A549 (cell line): Measurements from ENCODE around the gene CIPC. TPM values are rescaled to one million over a fixed set of nuclear protein-coding genes. Genes with fewer than 3 reads are reported as not detected.
A peak's percentile ranks its signal among the peaks of the same experiment; 100 is the strongest.

Experiments
- ATAC-seq, 2 experiments: fragments of 200-7000 bp in 1 of 2; fragments of >200 bp in 1 of 2; cut with Nextera tagmentation in 1 of 2; cut with Tn5 transposase in 1 of 2; 3 replicates each; pipeline versions ENCODE4 v1.8.0 to v1.9.1; 2018 to 2020; ENCODE audit warnings: mild to moderate bottlenecking in 1 of 2, moderate library complexity in 1 of 2
- CTCF ChIA-PET: fragments of 300-600 bp; sonication (Branson Sonifier 250); formaldehyde crosslinking; extraction: SDS; loops from one replicate; lab custom pipeline; 2021; ENCODE audit warnings: antibody characterized with exemption, inconsistent platforms; lab: Yijun Ruan, JAX
- POLR2A ChIA-PET: fragments of 350-600 bp; formaldehyde crosslinking; extraction: SDS; loops from one replicate; lab custom pipeline; 2021; ENCODE audit warnings: antibody characterized with exemption, inconsistent platforms; lab: Yijun Ruan, JAX
- DNase-seq, 2 experiments: peaks; one replicate each; pipeline versions ENCODE4 v3.0.0 to v3.0.0-alpha.2; 2011 to 2016; ENCODE audit warnings: low read depth in 1 of 2, low spot score in 1 of 2
- FAIRE-seq: peaks from 2 replicates; lab custom pipeline; 2011; peaks lifted over from hg19 to GRCh38; lab: Jason Lieb, UNC
- H3K27ac ChIP-seq, 2 experiments: fragments of >200 bp; sonication (Bioruptor Twin); formaldehyde crosslinking; 3 replicates each; pipeline ENCODE4 v1.5.1; 2016 to 2017
- H3K4me1 ChIP-seq: fragments of >200 bp; sonication (Bioruptor Twin); formaldehyde crosslinking; 3 replicates; pipeline ENCODE4 v1.6.1; 2016
- H3K4me2 ChIP-seq: fragments of >200 bp; sonication (Bioruptor Twin); formaldehyde crosslinking; 3 replicates; pipeline ENCODE4 v1.6.1; 2016
- H3K4me3 ChIP-seq: fragments of >200 bp; sonication (Bioruptor Twin); formaldehyde crosslinking; 3 replicates; pipeline ENCODE4 v1.5.1; 2016
- H3K9me3 ChIP-seq: fragments of >200 bp; sonication (Bioruptor Twin); formaldehyde crosslinking; 3 replicates; pipeline ENCODE4 v1.6.1; 2016
- CBX2 ChIP-seq: fragments of 200-600 bp; sonication (generic); IDR thresholded peaks from 2 replicates; pipeline ENCODE4 v1.6.1; 2016; ENCODE audit warnings: low read depth, mild to moderate bottlenecking, borderline replicate concordance
- CHD2 ChIP-seq: fragments of 150-350 bp; IDR thresholded peaks from 2 replicates; pipeline ENCODE4 v1.6.1; 2014; ENCODE audit warnings: low read length; ENCODE audit not compliant: partially characterized antibody
- EHMT2 ChIP-seq: fragments of 200-600 bp; sonication (generic); IDR thresholded peaks from 2 replicates; pipeline ENCODE4 v1.6.1; 2016; ENCODE audit warnings: antibody characterized with exemption, low read depth, mild to moderate bottlenecking, moderate library complexity
- FOSL2 ChIP-seq, 2 experiments: fragments of 450-650 bp in 1 of 2; fragments of >200 bp in 1 of 2; sonication (Bioruptor Twin) in 1 of 2; formaldehyde crosslinking; IDR thresholded peaks; 2 replicates each; pipeline versions ENCODE4 v1.5.0 to v1.6.1; 2016 to 2020; ENCODE audit warnings: mild to moderate bottlenecking in 1 of 2, moderate library complexity in 1 of 2
- FOXS1 ChIP-seq: fragments of 250-450 bp; sonication (Bioruptor Pico); IDR thresholded peaks from 2 replicates; pipeline ENCODE4 v1.5.0; 2020; ENCODE audit warnings: mild to moderate bottlenecking, moderate library complexity
- GATA3 ChIP-seq: IDR thresholded peaks from 2 replicates; pipeline ENCODE4 v1.6.1; 2012; ENCODE audit warnings: borderline replicate concordance
- HDAC2 ChIP-seq: fragments of 200-600 bp; sonication (generic); IDR thresholded peaks from 2 replicates; pipeline ENCODE4 v1.6.1; 2016
- HEYL ChIP-seq: fragments of 250-450 bp; sonication (Bioruptor Pico); IDR thresholded peaks from 2 replicates; pipeline ENCODE4 v1.8.0; 2021; ENCODE audit warnings: mild to moderate bottlenecking, moderate library complexity
- HOXB13 ChIP-seq: fragments of 250-450 bp; sonication (Bioruptor Pico); IDR thresholded peaks from 2 replicates; pipeline ENCODE4 v1.5.0; 2020; ENCODE audit warnings: low read depth, mild to moderate bottlenecking, moderate library complexity
- HOXB5 ChIP-seq: fragments of 250-450 bp; sonication (Bioruptor Pico); IDR thresholded peaks from 2 replicates; pipeline ENCODE4 v1.5.0; 2020; ENCODE audit warnings: mild to moderate bottlenecking, moderate library complexity
- JUN ChIP-seq, 2 experiments: fragments of >200 bp; sonication (Bioruptor Twin); formaldehyde crosslinking; IDR thresholded peaks; 2 replicates in 1 of 2; 3 replicates in 1 of 2; pipeline ENCODE4 v1.6.1; 2016 to 2017
- JUNB ChIP-seq: fragments of >200 bp; sonication (Bioruptor Twin); formaldehyde crosslinking; IDR thresholded peaks from 2 replicates; pipeline ENCODE4 v1.6.1; 2016
- MYC ChIP-seq: IDR thresholded peaks from 2 replicates; pipeline ENCODE4 v1.6.1; 2012; ENCODE audit warnings: mild to moderate bottlenecking, inconsistent platforms, low read length, improper control_type of control experiment, borderline replicate concordance
- PHF8 ChIP-seq: fragments of 200-600 bp; sonication (generic); IDR thresholded peaks from 2 replicates; pipeline ENCODE4 v1.6.1; 2016; ENCODE audit warnings: low read depth, mild to moderate bottlenecking, antibody characterized with exemption, moderate library complexity, borderline replicate concordance
- POLR2A ChIP-seq: IDR thresholded peaks from 2 replicates; pipeline ENCODE4 v1.6.1; 2012; ENCODE audit warnings: mild to moderate bottlenecking, low read length
- RAD21 ChIP-seq, 2 experiments: fragments of >200 bp in 1 of 2; sonication (Bioruptor Twin) in 1 of 2; formaldehyde crosslinking in 1 of 2; IDR thresholded peaks in 1 of 2; conservative IDR thresholded peaks in 1 of 2; 2 replicates in 1 of 2; 3 replicates in 1 of 2; pipeline ENCODE4 v1.6.1; 2012 to 2018; ENCODE audit warnings: inconsistent platforms in 1 of 2
- RARB ChIP-seq: fragments of 250-450 bp; sonication (Bioruptor Pico); IDR thresholded peaks from 2 replicates; pipeline ENCODE4 v1.8.0; 2021; ENCODE audit warnings: mild to moderate bottlenecking, moderate library complexity
- RFX5 ChIP-seq: fragments of 450-650 bp; IDR thresholded peaks from 2 replicates; pipeline ENCODE4 v1.7.1; 2014; ENCODE audit warnings: antibody characterized with exemption, mild to moderate bottlenecking, moderate library complexity
- SMC3 ChIP-seq: fragments of >200 bp; sonication (Bioruptor Twin); formaldehyde crosslinking; IDR thresholded peaks from 3 replicates; pipeline ENCODE4 v1.6.1; 2018; ENCODE audit warnings: inconsistent platforms
- SREBF2 ChIP-seq: fragments of 450-650 bp; IDR thresholded peaks from 2 replicates; pipeline ENCODE4 v1.6.1; 2014; ENCODE audit warnings: mild to moderate bottlenecking, moderate library complexity
- TFCP2L1 ChIP-seq: fragments of 250-450 bp; sonication (Bioruptor Pico); IDR thresholded peaks from 2 replicates; pipeline ENCODE4 v1.5.0; 2021; ENCODE audit warnings: mild to moderate bottlenecking
- ZC3H11A ChIP-seq: fragments of 450-650 bp; IDR thresholded peaks from 2 replicates; pipeline ENCODE4 v1.6.1; 2014; ENCODE audit warnings: antibody characterized with exemption, mild to moderate bottlenecking
- WGBS: methylation state at CpG from one replicate; pipeline ENCODE4 v1.1.6; 2017; ENCODE audit errors: missing lambda C conversion rate; 5-methylcytosine and 5-hydroxymethylcytosine counted together
- polyA plus RNA-seq, 4 experiments: library from polyadenylated mRNA; depleted of rRNA in 3 of 4; stranded (reverse); fragments of >200 nt; fragmentation: RNase III in 1 of 4; extraction: RNeasy Plus Mini Kit Qiagen cat#74134 plus additional on column Dnase treatment in 1 of 4; gene quantifications; 2 replicates in 3 of 4; 3 replicates in 1 of 4; pipeline ENCODE4 v1.2.3, GENCODE V29; 2011 to 2017
- TF ChIP-seq, protein P1 (sequence below): fragments of >200 bp; sonication (Bioruptor Twin); formaldehyde crosslinking; IDR thresholded peaks from 3 replicates; pipeline ENCODE4 v1.5.1; 2016
- TF ChIP-seq, protein P2 (sequence below): IDR thresholded peaks from 2 replicates; pipeline ENCODE4 v1.6.1; 2012

CIPC gene
- polyA plus RNA-seq, 2 of the 4 experiments (the other 2 are of a cell fraction) = 8.9 to 13.9 TPM

DNA sequence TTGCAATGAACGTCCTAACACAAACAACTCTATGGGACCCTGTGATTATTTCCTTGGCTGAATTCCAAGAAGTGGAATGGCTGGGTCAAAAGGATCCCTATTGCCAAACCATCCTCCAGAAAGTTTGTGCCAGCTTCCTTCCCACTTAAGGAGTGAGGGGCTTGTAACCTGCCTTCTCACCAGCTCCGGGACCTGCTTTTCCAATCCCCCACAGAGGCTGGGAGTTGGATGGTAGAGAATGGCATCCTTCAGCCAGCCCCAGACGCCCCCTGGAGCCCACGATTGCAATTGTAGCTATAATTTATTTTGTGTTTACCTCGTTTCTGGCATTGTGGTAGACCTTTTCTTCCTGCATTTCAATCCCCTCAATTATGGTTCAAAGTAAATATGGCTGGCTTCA is 53.2 kb downstream of the CIPC start:
- FAIRE-seq (no peak), DNase-seq (peak; percentile 25 to 55), ATAC-seq (peak; percentile 61 to 79; a peak in 3 of 6 replicates)
- CTCF ChIA-PET = interaction anchor here (0.6 to 7.6 kb wide), 46 partner anchors 10 to 827 kb away, joined by 3 to 116 read pairs (median 6); partner anchors contain the start of genes TMEM63C and ZDHHC22
- Histone ChIP-seq H3K27ac (no peak overlapping the region), H3K4me3 (no peak overlapping the region), H3K4me1 (no peaks in the 10 kb centered on the region), H3K9me3 (no peaks in the 10 kb centered on the region), H3K4me2 (no peak overlapping the region)
- WGBS = 3% methylated on average over 5 of the region's 5 CpGs
- POLR2A ChIA-PET = interaction anchor here (0.7 to 2.1 kb wide), 3 partner anchors 153 to 170 kb away, joined by 3 to 5 read pairs (median 3); partner anchors contain the start of genes GSTZ1 and POMT2
- no peak for TF ChIP-seq CBX2
- TF ChIP-seq, protein P1, sequence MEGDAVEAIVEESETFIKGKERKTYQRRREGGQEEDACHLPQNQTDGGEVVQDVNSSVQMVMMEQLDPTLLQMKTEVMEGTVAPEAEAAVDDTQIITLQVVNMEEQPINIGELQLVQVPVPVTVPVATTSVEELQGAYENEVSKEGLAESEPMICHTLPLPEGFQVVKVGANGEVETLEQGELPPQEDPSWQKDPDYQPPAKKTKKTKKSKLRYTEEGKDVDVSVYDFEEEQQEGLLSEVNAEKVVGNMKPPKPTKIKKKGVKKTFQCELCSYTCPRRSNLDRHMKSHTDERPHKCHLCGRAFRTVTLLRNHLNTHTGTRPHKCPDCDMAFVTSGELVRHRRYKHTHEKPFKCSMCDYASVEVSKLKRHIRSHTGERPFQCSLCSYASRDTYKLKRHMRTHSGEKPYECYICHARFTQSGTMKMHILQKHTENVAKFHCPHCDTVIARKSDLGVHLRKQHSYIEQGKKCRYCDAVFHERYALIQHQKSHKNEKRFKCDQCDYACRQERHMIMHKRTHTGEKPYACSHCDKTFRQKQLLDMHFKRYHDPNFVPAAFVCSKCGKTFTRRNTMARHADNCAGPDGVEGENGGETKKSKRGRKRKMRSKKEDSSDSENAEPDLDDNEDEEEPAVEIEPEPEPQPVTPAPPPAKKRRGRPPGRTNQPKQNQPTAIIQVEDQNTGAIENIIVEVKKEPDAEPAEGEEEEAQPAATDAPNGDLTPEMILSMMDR = peak; percentile 51
- peak; percentile 44 to 48; a peak in 3 of 5 replicates for TF ChIP-seq RAD21 (conservative IDR thresholded peaks at IDR 0.05 in 1 of 2, IDR thresholded peaks at IDR 0.05 in 1 of 2)
- TF ChIP-seq SMC3 = peak; percentile 45; the same call in 2 of the 3 replicates
- TF ChIP-seq, all 56 proteins: peak for 3

DNA sequence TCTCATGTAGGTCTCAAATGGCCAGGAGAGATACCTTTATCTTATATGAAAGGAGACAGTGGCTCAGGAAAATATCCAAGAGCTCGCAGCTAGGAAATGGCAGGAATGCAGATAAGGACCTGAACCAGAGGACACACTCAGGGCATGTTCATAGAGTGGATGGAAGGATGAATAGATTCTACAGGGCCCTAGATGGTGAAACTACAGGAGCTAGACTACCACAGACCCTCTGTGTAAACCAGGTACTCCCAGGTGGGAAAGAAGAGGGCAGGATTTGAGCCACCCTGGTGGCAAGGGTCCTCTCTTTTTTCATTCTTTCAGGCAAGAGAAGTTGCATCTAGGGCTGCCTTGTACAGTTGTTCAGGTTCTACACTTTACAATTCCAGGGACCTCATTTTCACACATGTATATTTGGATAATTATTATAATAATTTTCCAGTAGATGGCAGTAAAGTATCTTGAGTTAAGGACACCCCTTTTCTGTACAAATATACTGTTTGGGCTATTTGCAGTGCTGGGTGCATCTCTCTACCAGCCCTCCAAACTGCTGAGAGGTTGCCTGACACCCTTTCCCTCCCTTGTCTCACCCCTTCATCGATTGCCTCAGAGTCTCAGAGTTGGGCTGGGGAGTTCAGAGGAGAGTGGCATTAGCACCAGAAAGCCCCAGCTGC is 54.0 kb downstream of the CIPC start:
- ATAC-seq = peak; percentile 84 to 91; a peak in 5 of 6 replicates
- TF ChIP-seq, protein P2, sequence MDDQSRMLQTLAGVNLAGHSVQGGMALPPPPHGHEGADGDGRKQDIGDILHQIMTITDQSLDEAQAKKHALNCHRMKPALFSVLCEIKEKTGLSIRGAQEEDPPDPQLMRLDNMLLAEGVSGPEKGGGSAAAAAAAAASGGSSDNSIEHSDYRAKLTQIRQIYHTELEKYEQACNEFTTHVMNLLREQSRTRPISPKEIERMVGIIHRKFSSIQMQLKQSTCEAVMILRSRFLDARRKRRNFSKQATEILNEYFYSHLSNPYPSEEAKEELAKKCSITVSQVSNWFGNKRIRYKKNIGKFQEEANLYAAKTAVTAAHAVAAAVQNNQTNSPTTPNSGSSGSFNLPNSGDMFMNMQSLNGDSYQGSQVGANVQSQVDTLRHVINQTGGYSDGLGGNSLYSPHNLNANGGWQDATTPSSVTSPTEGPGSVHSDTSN = no peak
- TF ChIP-seq RAD21 (conservative IDR thresholded peaks at IDR 0.05 in 1 of 2, IDR thresholded peaks at IDR 0.05 in 1 of 2) (peak; percentile 74 to 75), SMC3 (peak; percentile 47; the same call in 1 of the 3 replicates), ZC3H11A (no peak)
- TF ChIP-seq, protein P1 = peak; percentile 68
- TF ChIP-seq, all 56 proteins: peak for 3
- no peak overlapping the region for H3K27ac ChIP-seq
- no peaks in the 10 kb centered on the region for H3K9me3 ChIP-seq
- WGBS = 0% methylated on average over 2 of the region's 2 CpGs
- no peak overlapping the region for H3K4me2 ChIP-seq
- POLR2A ChIA-PET = interaction anchor here (1.0 to 2.1 kb wide), 2 partner anchors 164 to 169 kb away, joined by 3 to 5 read pairs; partner anchors contain the start of genes GSTZ1 and POMT2
- FAIRE-seq = no peak
- H3K4me3 ChIP-seq = no peak overlapping the region
- CTCF ChIA-PET = interaction anchor here (0.6 to 7.6 kb wide), 65 partner anchors 9 to 1446 kb away, joined by 3 to 116 read pairs (median 4); partner anchors contain the start of genes GSTZ1, POMT2, TMEM63C and ZDHHC22
- H3K4me1 ChIP-seq = no peaks in the 10 kb centered on the region
- DNase-seq = peak; percentile 42 to 83

DNA sequence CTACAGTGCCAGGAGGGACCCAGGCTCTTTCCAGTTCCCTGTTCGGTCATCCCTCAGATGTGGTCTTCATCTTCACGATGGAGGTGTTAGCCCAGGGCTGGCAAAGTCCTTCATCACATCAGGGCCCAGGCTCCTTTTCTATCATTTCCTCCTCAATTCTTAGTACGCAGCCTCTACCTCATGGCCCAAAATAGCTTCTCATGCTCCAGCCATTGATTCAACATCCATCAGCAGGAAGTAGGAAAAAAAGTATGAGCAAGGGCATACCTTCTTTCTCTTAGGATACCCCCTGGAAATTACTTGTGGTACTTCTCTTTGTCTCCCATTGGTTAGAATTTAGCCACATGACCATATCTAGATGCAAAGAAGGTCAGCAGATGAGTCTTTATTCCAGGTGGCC is 55.7 kb downstream of the CIPC start:
- Histone ChIP-seq H3K9me3 (no peaks in the 10 kb centered on the region), H3K4me3 (no peak overlapping the region), H3K4me2 (no peak overlapping the region), H3K27ac (no peak overlapping the region), H3K4me1 (peaks cover 12% of the 10 kb centered on the region)
- FAIRE-seq (no peak), ATAC-seq (no peak), DNase-seq (no peak)
- WGBS = 80% methylated on average over 3 of the region's 3 CpGs
- TF ChIP-seq FOSL2 (IDR thresholded peaks at IDR 0.05) (no peak), FOSL2 (CRISPR knock-in tag; IDR thresholded peaks at IDR 0.05) (no peak), HOXB13 (CRISPR knock-in tag) (no peak), EHMT2 (no peak), ZC3H11A (no peak), JUN (IDR thresholded peaks at IDR 0.05) (no peak), HEYL (no peak), SREBF2 (no peak), JUNB (no peak), HDAC2 (no peak), POLR2A (no peak), FOXS1 (CRISPR knock-in tag) (no peak), PHF8 (no peak), RFX5 (no peak), GATA3 (no peak), RARB (CRISPR knock-in tag) (no peak), CHD2 (no peak), MYC (no peak), TFCP2L1 (CRISPR knock-in tag) (no peak), HOXB5 (no peak)
- CTCF ChIA-PET = interaction anchor here (0.6 to 7.6 kb wide), 16 partner anchors 13 to 390 kb away, joined by 3 to 116 read pairs (median 8); partner anchors contain the start of genes GSTZ1, POMT2 and ZDHHC22
- POLR2A ChIA-PET = no interaction called here
